HepG2 (cell line): ENCODE data around the gene ARRDC3. TPM values are rescaled to one million over a fixed set of nuclear protein-coding genes. Genes with fewer than 3 reads are reported as not detected.
A peak's percentile ranks its signal among the peaks of the same experiment; 100 is the strongest.

Experiments
- HIC2 ChIP-seq: sonication (generic); formaldehyde crosslinking; IDR thresholded peaks from 2 replicates; pipeline ENCODE4 v1.9.0; 2022; ENCODE audit warnings: low read depth, missing genetic modification reagents
- IRF2 ChIP-seq: IDR thresholded peaks from 2 replicates; pipeline ENCODE4 v1.6.1; 2018; ENCODE audit warnings: missing genetic modification reagents, missing compliant biosample characterization
- MYPOP ChIP-seq: sonication (generic); formaldehyde crosslinking; IDR thresholded peaks from 2 replicates; pipeline ENCODE4 v1.8.1; 2023; ENCODE audit warnings: mild to moderate bottlenecking, moderate library complexity, missing genetic modification reagents
- PBX3 ChIP-seq: sonication (generic); formaldehyde crosslinking; IDR thresholded peaks from 2 replicates; pipeline ENCODE4 v1.8.1; 2023; ENCODE audit warnings: missing genetic modification reagents, inconsistent platforms, borderline replicate concordance
- RERE ChIP-seq: IDR thresholded peaks from 2 replicates; pipeline ENCODE4 v1.6.1; 2016; ENCODE audit warnings: low read depth, missing genetic modification reagents, missing compliant biosample characterization
- XRCC5 ChIP-seq: fragments of 200-400 bp; formaldehyde crosslinking; optimal IDR thresholded peaks from 2 replicates; pipeline ENCODE3; 2017; ENCODE audit warnings: mild to moderate bottlenecking, low read length
- ZNF205 ChIP-seq: IDR thresholded peaks from 2 replicates; pipeline ENCODE4 v1.6.1; 2018; ENCODE audit warnings: missing biosample characterization, missing genetic modification reagents
- ZNF550 ChIP-seq: sonication (generic); formaldehyde crosslinking; IDR thresholded peaks from 2 replicates; pipeline ENCODE4 v1.4.0; 2020; ENCODE audit warnings: mild to moderate bottlenecking, missing genetic modification reagents, borderline replicate concordance
- ZNF704 ChIP-seq: sonication (generic); formaldehyde crosslinking; IDR thresholded peaks from 2 replicates; pipeline ENCODE4 v1.8.1; 2023; ENCODE audit warnings: mild to moderate bottlenecking, inconsistent platforms, moderate library complexity, missing genetic modification reagents, borderline replicate concordance
- ZNF800 ChIP-seq: sonication (generic); formaldehyde crosslinking; IDR thresholded peaks from 2 replicates; pipeline ENCODE4 v1.4.0; 2020; ENCODE audit warnings: missing genetic modification reagents
- ZUFSP ChIP-seq: sonication (generic); formaldehyde crosslinking; IDR thresholded peaks from 2 replicates; pipeline ENCODE4 v1.9.0; 2021; ENCODE audit warnings: missing genetic modification reagents, mild to moderate bottlenecking, borderline replicate concordance
- polyA plus RNA-seq, 8 experiments: library from polyadenylated mRNA; depleted of rRNA in 3 of 8; stranded (reverse) in 7 of 8; unstranded in 1 of 8; fragments of >200 nt; fragmentation: Illumina TruSeq in 4 of 8; extraction: Trizol in 4 of 8; gene quantifications; 2 replicates each; pipeline versions ENCODE4 v1.2.1 to v1.2.3, GENCODE V29; 2011 to 2016; ENCODE audit warnings: low read depth in 4 of 8, missing spikeins in 1 of 8, mixed read lengths in 1 of 8; ENCODE audit not compliant: insufficient read depth in 1 of 8
- total RNA-seq, 5 experiments: library from RNA; depleted of rRNA; stranded (reverse); fragments of >200 nt; fragmentation: Illumina TruSeq; extraction: Trizol; gene quantifications; 2 replicates each; pipeline ENCODE4 v1.2.3, GENCODE V29; 2016; ENCODE audit warnings: low read depth in 1 of 5

Gene ARRDC3
- total and polyA plus RNA-seq, 2 of the 13 experiments (the other 11 are each of a cell fraction or from before 2014, with no cell fraction given) = 3.4 to 24.4 TPM

- no peak for TF ChIP-seq RERE (CRISPR knock-in tag)
- TF ChIP-seq MYPOP (CRISPR knock-in tag) = no peak
- no peak for TF ChIP-seq ZNF205 (CRISPR knock-in tag)
- TF ChIP-seq IRF2 (CRISPR knock-in tag) = no peak
- TF ChIP-seq PBX3 (CRISPR knock-in tag) = no peak
- TF ChIP-seq ZNF704 (CRISPR knock-in tag) = no peak
- no peak for TF ChIP-seq ZNF550 (CRISPR knock-in tag)
- no peak for TF ChIP-seq ZUFSP (CRISPR knock-in tag)
- no peak; the same call in 1 of the 2 replicates for TF ChIP-seq ZNF800 (CRISPR knock-in tag)
- peak; percentile 68 for TF ChIP-seq XRCC5
- TF ChIP-seq HIC2 (CRISPR knock-in tag) = no peak
Observed at GRCh38 chr5:91383027-91383955, at the start of gene ARRDC3 (continued).
